Stimulated activated CD4-positive, alpha-beta T cell treated with anti-CD3 and anti-CD28 coated beads, Interleukin-4, amount 100 ng/mL, for 48 hours (primary cell): Measurements from ENCODE around the gene USP2.

Experiments used
- DNase-seq, 2 donors: peaks; one replicate each; pipeline ENCODE4 v3.0.0-alpha.2; 2020; ENCODE audit warnings: low read depth in 2 of 2

USP2 gene

DNA sequence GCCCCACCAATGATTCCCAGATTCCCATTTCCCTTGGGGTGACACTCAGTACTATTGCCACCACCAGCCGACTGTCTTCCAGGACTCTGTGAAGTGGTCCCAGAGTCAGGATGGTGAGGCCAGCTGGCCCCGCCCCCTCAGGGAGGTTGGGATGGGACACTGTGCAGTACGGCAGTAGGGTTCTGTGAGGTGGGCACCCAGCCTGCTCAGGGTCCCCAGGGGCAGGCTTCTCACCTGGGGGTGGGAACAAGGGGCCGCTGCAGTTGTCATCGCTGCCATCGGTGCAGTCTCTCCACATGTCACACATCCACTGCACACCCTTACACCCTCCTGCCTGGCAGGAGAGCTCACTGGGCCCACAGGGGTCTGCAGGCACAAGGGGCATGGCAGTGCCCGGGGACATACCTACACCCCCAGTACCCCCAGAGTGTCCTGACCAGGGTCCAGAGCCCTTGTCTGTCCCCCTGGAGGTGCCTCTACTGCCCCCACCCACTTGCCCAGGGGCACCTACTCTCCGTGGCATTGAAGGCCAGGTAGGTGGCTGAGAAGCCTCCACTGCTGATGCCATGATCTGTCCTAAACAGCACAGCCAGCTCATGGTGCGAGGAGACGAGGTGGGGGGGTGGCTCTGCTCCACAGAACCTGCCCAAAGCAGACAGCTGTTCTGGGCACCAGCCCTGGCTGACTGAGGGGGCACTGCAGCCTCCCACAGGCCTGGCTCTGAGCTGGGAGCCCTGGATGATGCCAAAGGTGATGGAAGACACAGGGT, 38.9 kb downstream of the USP2 start:
- DNase-seq, result no peak

- no peak for DNase-seq
Observed at GRCh38 chr11:119342023-119342300, 39.5 kb downstream of the USP2 start.

DNA sequence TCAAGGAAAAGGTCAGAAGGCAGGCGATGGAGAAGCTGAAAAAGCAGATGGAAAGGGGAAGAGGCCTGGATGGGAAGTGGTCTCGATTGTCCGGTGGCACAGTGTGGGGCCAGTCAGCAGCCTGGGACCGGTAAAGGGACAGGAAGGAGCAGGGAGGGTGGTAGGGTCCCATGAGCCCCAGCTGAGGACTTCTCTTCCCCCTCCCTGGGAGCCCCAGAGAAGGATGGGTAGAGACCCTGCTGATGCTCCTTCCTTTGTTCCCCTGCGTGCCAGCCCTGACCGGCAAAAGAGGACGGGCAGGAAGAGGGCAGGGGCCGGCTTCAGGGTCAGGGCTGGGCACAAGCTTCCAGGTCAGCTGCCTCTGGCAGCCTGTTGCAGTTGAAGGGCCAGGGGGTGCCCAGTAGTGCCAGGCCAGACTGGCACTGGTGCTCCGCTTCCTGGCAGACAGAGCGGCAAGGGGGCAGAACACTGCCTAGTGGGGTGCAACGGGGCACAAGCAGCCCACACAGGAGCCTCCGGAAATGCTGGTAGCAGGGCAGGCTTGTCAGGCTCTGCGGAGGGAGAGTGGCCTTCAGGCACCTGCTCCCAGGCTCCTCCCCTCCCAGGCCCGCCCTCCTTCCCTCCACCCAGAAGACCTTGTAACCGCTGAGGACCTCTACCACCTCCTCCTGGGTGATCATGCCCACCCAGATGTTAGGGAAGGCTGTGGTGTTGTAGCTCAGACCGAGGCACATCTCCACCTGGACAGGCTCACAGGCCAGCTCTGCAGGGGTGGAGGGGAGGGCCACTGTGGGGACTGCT, 40.1 kb downstream of the USP2 start:
- no peak for DNase-seq

DNA sequence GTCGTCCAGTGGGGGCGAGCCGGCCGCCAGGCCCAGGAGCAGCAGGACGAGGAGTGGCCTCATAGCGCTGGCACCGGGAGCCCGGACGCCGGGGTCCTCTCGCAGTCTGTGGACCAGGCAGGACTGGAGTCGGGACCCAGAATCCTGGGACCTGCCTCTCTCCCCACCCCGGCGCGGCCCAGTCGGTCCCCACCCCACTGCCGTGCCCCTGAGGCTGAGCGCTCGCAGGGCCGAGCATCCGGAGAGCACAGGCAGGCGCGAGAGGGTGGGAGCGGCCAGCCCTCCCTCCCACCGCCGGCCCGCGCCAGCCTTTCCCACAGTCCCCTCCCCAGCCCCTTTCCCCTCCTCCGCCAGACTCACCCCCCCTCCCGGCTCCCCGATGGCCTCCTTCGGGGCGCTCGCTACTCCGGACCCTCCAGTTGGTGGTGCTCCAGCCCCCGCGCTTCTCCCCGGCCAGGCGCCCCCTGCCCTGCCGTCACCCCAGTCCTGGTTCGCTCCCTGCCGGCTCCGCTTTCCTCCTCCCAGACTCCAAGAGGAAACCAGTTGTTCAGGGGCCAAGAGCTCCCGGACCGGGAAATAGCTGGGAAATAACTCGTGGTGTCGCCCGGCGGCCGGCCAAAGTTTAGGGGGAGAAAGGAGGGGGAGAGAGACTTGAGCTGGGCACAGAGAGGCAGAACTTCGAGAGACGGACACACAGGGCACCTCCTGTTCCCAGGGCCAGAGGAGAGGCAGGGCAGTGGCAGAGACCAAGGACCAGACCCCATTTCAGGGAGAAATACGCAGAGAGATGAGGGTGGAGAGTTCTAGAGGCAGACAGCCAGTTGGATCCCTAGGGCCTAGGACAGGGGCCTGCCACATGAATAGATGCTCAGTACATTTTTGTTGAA, 40.9 kb downstream of the USP2 start, which contains the start of gene C1QTNF5:
TSS of gene C1QTNF5 (minus strand) at position 549 of the 887 bp plus-strand sequence. CDS start at position 63, 486 bp downstream.
- DNase-seq, result no peak

DNA sequence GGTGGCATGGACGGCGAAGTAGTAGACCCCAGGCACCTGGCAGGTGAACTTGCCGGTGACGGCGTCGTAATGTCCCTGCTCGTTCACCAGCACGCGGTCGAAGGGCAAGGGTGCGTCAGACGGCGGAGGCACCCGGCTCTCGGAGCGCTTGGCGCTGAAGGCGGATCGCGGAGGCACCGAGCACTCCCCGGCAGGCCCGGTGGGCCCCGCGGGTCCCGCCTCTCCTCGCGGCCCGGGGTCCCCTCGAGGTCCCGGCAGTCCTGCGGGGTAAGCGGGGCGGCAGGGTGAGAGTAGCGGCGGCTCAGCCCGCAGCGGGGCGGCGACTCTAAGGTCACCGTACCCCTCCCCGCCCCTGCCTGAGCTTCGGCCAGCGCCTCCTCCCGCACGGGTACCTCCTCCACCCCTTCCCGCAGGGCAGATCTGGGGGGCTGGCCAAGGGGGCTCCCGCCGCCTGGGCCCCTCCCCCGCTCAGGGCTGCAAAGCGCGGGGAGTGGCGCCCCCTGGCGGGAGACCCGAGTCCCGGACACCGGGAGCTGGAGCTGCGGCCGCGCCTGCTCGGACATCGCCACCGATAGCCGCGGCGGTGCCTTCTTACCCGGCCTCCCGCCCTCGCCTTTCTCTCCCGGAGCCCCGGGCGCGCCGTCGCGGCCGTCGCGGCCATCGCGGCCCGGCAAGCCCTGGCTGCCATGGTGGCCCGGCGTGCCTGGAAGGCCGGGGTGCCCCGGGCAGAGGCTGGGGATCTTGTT, 41.7 kb downstream of the USP2 start:
- peak in 1 of 2 donors; percentile 49 for DNase-seq

- DNase-seq, result no peak
Observed at GRCh38 chr11:119338965-119339588, 42.4 kb downstream of the USP2 start.

DNA sequence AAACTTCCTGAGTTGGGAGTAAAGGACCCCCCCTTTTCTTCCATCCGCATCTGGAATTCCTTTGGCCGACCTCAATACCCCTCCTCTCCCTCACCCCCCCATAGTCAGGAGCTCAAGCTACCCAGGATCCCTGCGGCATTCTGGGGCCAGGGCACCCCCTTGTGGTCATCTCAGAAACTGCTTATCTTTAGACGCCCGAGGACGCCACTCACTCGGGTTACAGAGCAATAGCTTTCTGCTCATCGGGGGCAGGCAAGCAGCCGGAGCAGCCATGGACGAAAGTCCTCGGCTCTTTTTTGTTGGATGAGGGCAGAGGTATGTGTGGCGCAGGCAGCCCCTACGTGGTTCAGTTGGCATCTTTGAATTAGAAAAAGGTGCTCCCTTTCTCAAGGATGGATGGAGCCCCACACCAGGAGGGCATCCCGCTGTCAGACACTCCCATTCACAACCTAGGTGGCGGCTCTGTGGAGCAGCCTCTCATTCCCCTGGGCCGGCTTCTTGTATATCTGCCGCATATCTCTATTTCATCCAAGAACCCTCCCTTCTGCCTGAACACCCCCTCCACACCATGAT, 43.1 kb downstream of the USP2 start:
- peak; percentile 51 to 54 for DNase-seq

DNA sequence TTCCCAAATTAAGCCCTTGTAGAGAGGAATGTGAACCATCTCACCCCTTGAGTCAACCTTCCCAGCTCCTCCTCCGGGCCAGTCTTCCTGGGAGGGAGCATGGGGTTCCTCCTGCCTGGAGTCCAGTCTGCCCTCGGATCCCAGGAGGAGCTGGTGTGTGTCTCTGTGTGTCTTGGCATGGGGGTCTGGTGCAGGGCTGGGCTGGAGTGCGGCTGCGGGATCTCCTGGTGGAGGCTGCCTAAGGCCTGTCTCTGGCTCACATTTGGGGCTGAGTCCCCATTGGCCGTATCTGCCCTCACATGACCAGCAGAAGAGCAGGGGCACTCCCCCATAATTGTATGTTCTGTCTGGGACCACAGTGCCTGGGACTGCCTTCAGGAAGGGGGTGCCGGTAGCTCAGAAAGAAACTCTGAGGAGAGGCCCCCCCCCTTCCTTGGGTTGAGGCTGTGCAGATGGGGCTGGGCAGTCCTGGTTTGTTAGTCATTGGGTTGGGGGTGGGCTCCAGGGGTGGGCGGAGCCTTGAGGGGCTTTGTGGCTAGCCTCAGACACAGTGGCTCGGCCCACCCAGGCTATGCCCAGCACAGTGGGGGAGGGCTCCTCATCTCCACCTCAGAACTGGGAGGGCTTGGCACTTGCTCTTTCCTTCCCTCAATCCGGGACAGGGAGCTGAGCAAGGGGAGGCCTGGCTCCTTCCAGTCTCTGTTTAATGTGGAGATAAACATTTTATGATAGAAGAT, 43.7 kb downstream of the USP2 start:
- no peak for DNase-seq

- no peak for DNase-seq
Observed at GRCh38 chr11:119336744-119337469, 44.6 kb downstream of the USP2 start.

DNA sequence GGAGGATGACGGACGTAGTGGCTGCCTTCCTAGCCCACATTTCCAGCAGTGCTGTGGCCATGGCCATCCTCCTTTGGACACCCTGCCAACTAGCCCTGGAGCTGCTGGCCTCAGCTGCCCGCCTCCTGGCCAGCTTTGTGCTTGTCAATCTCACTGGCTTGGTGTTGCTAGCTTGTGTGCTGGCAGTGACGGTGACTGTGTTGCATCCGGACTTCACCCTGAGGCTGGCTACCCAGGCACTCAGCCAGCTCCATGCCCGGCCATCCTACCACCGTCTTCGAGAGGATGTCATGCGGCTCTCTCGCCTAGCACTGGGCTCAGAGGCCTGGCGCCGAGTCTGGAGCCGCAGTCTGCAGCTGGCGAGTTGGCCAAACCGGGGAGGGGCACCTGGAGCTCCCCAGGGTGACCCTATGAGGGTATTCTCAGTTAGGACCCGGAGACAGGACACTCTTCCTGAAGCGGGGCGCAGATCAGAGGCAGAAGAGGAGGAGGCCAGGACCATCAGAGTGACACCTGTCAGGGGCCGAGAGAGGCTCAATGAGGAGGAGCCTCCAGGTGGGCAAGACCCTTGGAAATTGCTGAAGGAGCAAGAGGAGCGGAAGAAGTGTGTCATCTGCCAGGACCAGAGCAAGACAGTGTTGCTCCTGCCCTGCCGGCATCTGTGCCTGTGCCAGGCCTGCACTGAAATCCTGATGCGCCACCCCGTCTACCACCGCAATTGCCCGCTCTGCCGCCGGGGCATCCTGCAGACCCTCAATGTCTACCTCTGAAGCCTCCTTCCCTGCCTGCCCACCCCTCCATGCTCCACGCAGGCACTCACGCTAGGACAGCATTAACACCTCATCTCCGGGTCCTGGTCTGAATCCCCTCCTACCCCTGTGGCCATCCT, 45.6 kb downstream of the USP2 start:
- no peak for DNase-seq

DNA sequence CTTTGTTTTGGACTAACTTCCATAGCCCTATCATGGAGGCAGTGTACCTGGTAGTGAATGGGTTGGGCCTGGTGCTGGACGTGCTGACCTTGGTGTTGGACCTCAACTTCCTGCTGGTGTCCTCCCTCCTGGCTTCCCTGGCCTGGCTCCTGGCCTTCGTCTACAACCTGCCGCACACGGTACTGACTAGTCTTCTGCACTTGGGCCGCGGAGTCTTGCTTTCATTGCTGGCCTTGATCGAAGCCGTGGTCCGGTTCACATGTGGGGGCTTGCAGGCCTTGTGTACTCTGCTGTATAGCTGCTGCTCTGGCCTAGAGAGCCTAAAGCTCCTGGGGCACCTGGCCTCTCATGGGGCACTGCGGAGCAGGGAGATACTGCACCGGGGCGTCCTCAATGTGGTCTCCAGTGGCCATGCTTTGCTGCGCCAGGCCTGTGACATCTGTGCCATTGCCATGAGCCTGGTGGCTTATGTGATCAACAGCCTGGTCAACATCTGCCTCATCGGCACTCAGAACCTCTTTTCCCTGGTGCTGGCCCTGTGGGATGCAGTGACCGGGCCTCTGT, 46.3 kb downstream of the USP2 start:
- DNase-seq, result no peak

- DNase-seq, result peak; percentile 91
Observed at GRCh38 chr11:119334174-119334930, 47.1 kb downstream of the USP2 start, which contains the start of gene RNF26. RNF26 (plus strand) TSS chr11:119334527; CDS start chr11:119335123, 596 bp downstream.

- no peak for DNase-seq
Observed at GRCh38 chr11:119332111-119332765, 49.3 kb downstream of the USP2 start.

- no peak for DNase-seq
Observed at GRCh38 chr11:119330237-119330636, 51.3 kb downstream of the USP2 start.

- no peak for DNase-seq
Observed at GRCh38 chr11:119329320-119329719, 52.2 kb downstream of the USP2 start.

- DNase-seq, result no peak
Observed at GRCh38 chr11:119324189-119324588, 57.3 kb downstream of the USP2 start.
